Prostate gland (tissue), 2 donors: ENCODE data around the gene ARHGAP6.

Experiments used
- POLR2A ChIP-seq: fragments of 450-650 bp; IDR thresholded peaks from one replicate; pipeline ENCODE4 v1.6.1; 2016; ENCODE audit warnings: antibody characterized with exemption, mild to moderate bottlenecking
- TF ChIP-seq, protein P1 (sequence below), 4 experiments: fragments of 200-600 bp in 2 of 4; fragments of 450-650 bp in 2 of 4; sonication (generic) in 2 of 4; IDR thresholded peaks; 1 replicate in 3 of 4; 2 replicates in 1 of 4; pipeline ENCODE4 v1.5.1; 2016 to 2019; ENCODE audit warnings: antibody characterized with exemption in 4 of 4, mild to moderate bottlenecking in 2 of 4, moderate library complexity in 2 of 4

DNA sequence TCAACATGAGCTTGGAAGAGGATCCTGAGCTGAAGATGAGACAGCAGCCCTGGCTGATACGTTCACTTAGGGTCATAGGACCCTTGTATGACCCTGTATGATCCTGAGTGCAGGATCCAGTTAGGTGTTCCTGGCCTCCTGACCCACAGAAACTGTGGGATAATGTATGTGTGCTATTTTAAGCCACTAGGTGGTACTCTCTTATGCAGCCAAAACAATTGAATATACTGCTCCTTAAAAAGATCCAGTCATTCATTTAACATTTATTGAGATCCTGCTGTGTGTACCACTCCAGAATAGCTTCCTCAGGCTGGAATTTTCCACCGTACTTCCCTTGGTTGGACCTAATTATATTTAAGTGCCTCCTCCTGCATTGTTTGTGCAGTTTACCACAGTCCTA lies 205.4 kb downstream of the ARHGAP6 start:
- no peak for TF ChIP-seq POLR2A
- TF ChIP-seq, protein P1, sequence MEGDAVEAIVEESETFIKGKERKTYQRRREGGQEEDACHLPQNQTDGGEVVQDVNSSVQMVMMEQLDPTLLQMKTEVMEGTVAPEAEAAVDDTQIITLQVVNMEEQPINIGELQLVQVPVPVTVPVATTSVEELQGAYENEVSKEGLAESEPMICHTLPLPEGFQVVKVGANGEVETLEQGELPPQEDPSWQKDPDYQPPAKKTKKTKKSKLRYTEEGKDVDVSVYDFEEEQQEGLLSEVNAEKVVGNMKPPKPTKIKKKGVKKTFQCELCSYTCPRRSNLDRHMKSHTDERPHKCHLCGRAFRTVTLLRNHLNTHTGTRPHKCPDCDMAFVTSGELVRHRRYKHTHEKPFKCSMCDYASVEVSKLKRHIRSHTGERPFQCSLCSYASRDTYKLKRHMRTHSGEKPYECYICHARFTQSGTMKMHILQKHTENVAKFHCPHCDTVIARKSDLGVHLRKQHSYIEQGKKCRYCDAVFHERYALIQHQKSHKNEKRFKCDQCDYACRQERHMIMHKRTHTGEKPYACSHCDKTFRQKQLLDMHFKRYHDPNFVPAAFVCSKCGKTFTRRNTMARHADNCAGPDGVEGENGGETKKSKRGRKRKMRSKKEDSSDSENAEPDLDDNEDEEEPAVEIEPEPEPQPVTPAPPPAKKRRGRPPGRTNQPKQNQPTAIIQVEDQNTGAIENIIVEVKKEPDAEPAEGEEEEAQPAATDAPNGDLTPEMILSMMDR (IDR thresholded peaks at IDR 0.05): no peak
